Adrenal gland (tissue), 12 donors: ENCODE results near the gene WIZ. TPM values are rescaled to one million over a fixed set of nuclear protein-coding genes. Genes with fewer than 3 reads are reported as not detected.

Experiments
- DNase-seq, 7 donors: peaks; one replicate each; pipeline ENCODE4 v3.0.0-alpha.2; 2019 to 2020
- H3K27ac ChIP-seq, 5 donors: fragments of 200-600 bp; sonication (generic) in 4 of 5; 1 replicate in 3 of 5; 2 replicates in 2 of 5; pipeline versions ENCODE4 v1.5.1 to v1.8.0; 2016 to 2020; ENCODE audit warnings: mild to moderate bottlenecking in 1 of 5
- H3K27me3 ChIP-seq: fragments of 200-600 bp; 2 replicates; pipeline ENCODE4 v1.8.0; 2021
- H3K36me3 ChIP-seq, 2 donors: fragments of 200-600 bp; replicated peaks in 1 of 2; 1 replicate in 1 of 2; 2 replicates in 1 of 2; pipeline versions ENCODE4 v1.5.1 to v1.8.0; 2018 to 2022
- H3K4me1 ChIP-seq, 2 donors: fragments of 200-600 bp; replicated peaks in 1 of 2; 1 replicate in 1 of 2; 2 replicates in 1 of 2; pipeline versions ENCODE4 v1.5.1 to v1.8.0; 2018 to 2021
- H3K4me3 ChIP-seq, 4 donors: fragments of 200-600 bp; sonication (generic) in 3 of 4; one replicate each; pipeline ENCODE4 v1.5.1; 2016 to 2018
- H3K9me3 ChIP-seq, 3 donors: fragments of 200-600 bp; sonication (generic) in 1 of 3; replicated peaks in 1 of 3; 1 replicate in 2 of 3; 2 replicates in 1 of 3; pipeline versions ENCODE4 v1.5.1 to v1.8.0; 2016 to 2021
- POLR2A ChIP-seq, 2 donors: fragments of 450-650 bp; IDR thresholded peaks; one replicate each; pipeline ENCODE4 v1.6.1; 2017; ENCODE audit warnings: antibody characterized with exemption in 2 of 2, mild to moderate bottlenecking in 2 of 2, moderate library complexity in 1 of 2
- WGBS, 4 donors: extraction: QIAGEN DNeasy Blood & Tissue Kit in 2 of 4; methylation state at CpG; one replicate each; pipeline versions ENCODE4 v1.1.5 to v1.1.7; 2013 to 2017; 5-methylcytosine and 5-hydroxymethylcytosine counted together
- intact Hi-C, 2 donors: fragments of 100-400 bp; cut with DNase I; formaldehyde crosslinking; loops; one replicate each; pipeline versions ENCODE4 v1.14.1 to v1.15.0; 2022 to 2023
- polyA plus RNA-seq, 3 donors: library from polyadenylated mRNA; stranded (reverse); fragments of 200-250 nt in 2 of 3; fragments of 350-450 nt in 1 of 3; fragmentation: Illumina TruSeq in 1 of 3; extraction: RNeasy Lipid Tissue Mini Kit (QIAGEN cat#74804) in 1 of 3; gene quantifications; one replicate each; pipeline ENCODE4 v1.2.3, GENCODE V29; 2013 to 2014
- total RNA-seq, 9 donors: library from RNA; depleted of rRNA in 4 of 9; stranded (reverse); fragments of >200 nt in 4 of 9; fragments of 120-200 nt in 1 of 9; fragmentation: NEBNext Ultra II Directional in 1 of 9; extraction: Animal tissue kit (Norgen Biotek cat#: 25700) in 1 of 9; gene quantifications; one replicate each; pipeline versions ENCODE4 v1.1.0 to v1.2.4, GENCODE V29; 2013 to 2023
- TF ChIP-seq, protein P1 (sequence below), 6 experiments: fragments of 450-650 bp in 4 of 6; fragments of 200-600 bp in 2 of 6; sonication (generic) in 1 of 6; IDR thresholded peaks; 1 replicate in 5 of 6; 2 replicates in 1 of 6; pipeline versions ENCODE4 v1.5.1 to v1.8.0; 2016 to 2021; ENCODE audit warnings: antibody characterized with exemption in 6 of 6, mild to moderate bottlenecking in 2 of 6, moderate library complexity in 1 of 6
- donor health status: healthy with polysubstance abuse.
- donor health status: Bipolar disorder and iron deficiency.
- donor health status: DM: yes; HTN: yes; CAD: no.
- donor health status: DM: no; HTN: no; CAD: no.
- donor health status: DM: no; HTN: no; CAD: no.
- donor health status: DM: yes; HTN: yes; CAD: no.

Gene WIZ
- total and polyA plus RNA-seq, 12 donors: 5.7 to 49.2 (median 30.6) TPM

DNA sequence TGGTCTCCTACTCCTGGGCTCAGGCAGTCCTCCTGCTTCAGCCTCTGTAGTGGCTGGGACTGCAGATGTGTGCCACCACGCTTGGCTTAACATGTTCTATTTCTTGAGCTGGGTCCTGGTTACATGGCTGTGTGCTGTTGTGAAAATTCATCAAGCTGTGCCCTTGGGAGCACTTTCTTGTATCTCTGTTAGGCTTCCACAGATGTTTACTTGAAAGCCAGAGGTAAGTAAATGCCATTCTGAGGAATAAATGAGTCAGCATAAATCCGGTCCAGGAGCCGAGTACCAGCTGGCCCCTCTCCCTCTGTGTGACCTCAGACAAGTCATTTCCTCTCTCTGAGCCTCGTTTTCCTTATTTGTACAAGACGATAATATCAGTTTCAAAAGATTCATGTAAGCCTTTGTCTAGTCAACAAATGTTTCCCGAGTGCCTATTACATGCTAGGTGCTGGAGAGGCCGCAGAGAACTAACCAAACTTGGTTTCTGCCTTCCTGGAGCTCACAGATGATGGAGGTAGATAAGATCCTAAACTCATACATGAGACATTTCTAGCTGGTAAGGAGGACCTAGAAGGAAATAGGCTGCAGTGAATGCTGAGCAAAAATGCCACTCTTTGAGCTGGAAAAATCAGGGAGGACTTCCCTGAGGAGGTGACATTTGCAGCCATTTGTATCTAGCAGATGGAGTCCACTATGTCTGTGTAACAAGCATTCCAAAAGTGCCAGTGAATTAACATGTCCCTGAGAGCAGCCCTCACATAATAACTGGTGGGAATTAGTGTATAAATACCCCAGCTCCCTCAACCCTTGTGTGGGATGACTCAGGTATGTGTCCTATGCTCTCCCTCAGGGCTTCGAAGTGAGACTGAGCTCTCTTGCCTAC lies 17.3 kb upstream of the WIZ start:
- Histone ChIP-seq H3K27me3 (peaks cover 30% of the 10 kb centered on the region), H3K9me3 (no peaks in the 10 kb centered on the region), H3K27ac (no peak overlapping the region), H3K36me3 (no peaks in the 10 kb centered on the region), H3K4me1 (peaks cover 0 to 11% of the 10 kb centered on the region in 2 donors), H3K4me3 (no peak overlapping the region)
- WGBS, 4 donors: 21 to 35% (median 31%) methylated on average over 7 to 8 of the region's 8 CpGs
- intact Hi-C loops: no loop called here
- no peak for DNase-seq
- TF ChIP-seq, protein P1, sequence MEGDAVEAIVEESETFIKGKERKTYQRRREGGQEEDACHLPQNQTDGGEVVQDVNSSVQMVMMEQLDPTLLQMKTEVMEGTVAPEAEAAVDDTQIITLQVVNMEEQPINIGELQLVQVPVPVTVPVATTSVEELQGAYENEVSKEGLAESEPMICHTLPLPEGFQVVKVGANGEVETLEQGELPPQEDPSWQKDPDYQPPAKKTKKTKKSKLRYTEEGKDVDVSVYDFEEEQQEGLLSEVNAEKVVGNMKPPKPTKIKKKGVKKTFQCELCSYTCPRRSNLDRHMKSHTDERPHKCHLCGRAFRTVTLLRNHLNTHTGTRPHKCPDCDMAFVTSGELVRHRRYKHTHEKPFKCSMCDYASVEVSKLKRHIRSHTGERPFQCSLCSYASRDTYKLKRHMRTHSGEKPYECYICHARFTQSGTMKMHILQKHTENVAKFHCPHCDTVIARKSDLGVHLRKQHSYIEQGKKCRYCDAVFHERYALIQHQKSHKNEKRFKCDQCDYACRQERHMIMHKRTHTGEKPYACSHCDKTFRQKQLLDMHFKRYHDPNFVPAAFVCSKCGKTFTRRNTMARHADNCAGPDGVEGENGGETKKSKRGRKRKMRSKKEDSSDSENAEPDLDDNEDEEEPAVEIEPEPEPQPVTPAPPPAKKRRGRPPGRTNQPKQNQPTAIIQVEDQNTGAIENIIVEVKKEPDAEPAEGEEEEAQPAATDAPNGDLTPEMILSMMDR (IDR thresholded peaks at IDR 0.05): no peak

DNA sequence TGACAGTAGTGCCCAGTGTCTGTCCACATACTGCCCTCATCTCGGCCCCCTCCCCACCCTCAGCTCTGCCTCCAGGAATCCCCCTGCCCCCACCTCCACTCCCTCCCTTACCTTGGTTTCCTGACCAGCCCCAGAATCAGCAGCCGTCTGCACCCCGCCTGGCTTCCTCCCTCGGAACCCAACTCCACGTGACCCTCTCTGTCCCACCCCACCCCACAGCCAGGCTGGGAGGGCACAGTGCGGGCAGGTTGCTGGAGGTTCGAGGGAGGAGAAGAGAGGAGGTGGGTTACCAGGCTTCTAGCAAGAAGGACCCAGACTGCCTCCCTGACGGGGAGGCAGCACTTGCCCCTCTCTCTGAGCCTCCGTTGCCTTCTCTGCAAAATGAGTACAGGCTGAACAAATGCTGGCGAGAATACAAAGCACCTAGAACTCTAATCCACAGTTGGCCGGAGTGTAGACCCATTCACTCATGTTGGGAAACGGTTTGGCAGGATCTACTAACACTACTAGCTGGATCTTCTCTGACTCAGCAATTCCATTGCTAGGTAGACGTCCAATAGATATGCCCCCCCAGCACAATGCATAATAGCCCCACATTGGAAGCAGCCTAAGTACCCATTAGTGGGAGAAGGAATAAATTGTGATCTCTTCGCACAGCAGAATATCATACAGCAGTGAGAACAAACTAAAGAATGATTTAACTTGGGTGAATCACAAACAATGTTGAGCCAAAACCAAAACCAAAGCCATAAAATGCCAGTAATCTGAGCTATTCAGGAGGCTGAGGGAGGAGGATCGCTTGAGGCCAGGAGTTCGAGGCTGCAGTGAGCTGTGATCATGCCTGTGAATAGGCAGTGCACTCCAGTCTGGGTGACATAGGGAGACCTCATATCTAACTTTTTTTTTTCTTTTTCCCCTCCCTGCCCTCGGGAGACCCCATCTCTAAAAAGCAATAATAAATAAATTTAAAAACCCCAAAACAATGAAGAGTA lies 14.9 kb upstream of the WIZ start, which contains the start of gene RASAL3:
Gene RASAL3, minus strand, starts transcription at position 151 of the 992 bp plus-strand sequence. CDS start 186 bp downstream, outside the sequence.
- Histone ChIP-seq H3K27me3 (peaks cover 23% of the 10 kb centered on the region), H3K4me1 (peaks cover 0 to 8% of the 10 kb centered on the region in 2 donors), H3K9me3 (no peaks in the 10 kb centered on the region), H3K27ac (peak within 1 kb of the TSS in 3 of 5 donors; percentile 23 to 68 (median 44)), H3K36me3 (no peaks in the 10 kb centered on the region), H3K4me3 (peak within 1 kb of the TSS in 2 of 4 donors; percentile 4 to 48)
- intact Hi-C loops: no loop called here
- WGBS, 4 donors: 32 to 38% (median 35%) methylated on average over 16 to 17 of the region's 17 CpGs
- no peak for TF ChIP-seq POLR2A (IDR thresholded peaks at IDR 0.05)
- TF ChIP-seq, protein P1 (IDR thresholded peaks at IDR 0.05): no peak
- DNase-seq: no peak

DNA sequence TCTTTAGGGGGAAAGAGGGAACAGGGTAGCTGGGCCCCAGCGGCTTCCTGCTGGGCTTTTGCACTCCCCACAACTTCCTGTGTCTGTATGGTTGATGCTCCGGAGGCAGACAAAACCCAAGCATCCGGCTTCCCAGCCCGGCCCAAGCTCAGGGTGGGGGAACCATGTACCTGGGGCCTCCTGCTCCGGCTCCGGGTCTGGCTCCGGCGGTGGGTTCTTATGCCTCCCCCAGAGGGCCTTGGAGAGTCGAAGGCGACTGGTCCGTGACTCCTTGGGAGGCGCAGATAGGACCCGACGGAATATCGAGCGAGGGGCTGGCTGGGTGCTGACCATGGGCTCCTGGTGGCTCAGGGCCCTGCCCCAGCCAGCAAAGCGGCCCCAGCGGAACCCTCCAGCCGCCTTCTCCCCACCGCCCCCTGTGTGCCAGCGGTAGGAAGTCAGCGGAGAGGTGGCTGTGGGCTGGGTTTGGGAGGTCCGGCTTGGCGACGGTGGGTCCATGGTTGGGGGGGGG lies 14.2 kb upstream of the WIZ start:
- intact Hi-C loops: no loop called here
- H3K36me3 ChIP-seq: no peaks in the 10 kb centered on the region
- H3K27me3 ChIP-seq: peaks cover 15% of the 10 kb centered on the region
- peak overlapping the region in 2 of 4 donors; percentile 4 to 48 for H3K4me3 ChIP-seq
- no peaks in the 10 kb centered on the region for H3K9me3 ChIP-seq
- 24 to 36% (median 35%) methylated on average over 8 to 25 of the region's 25 CpGs; no CpG with 5 or more reads in 1 of the 4 donors for WGBS, 4 donors
- H3K4me1 ChIP-seq: peaks cover 0 to 5% of the 10 kb centered on the region in 2 donors
- DNase-seq: no peak
- peak overlapping the region in 3 of 5 donors; percentile 23 to 68 (median 44) for H3K27ac ChIP-seq
- TF ChIP-seq POLR2A (IDR thresholded peaks at IDR 0.05): no peak
- TF ChIP-seq, protein P1 (IDR thresholded peaks at IDR 0.05): no peak
